AG04449 (cell line): Measurements from ENCODE around the gene PLXNB2.
"Not testable (repeated sequence)": the region's sequence is repeated elsewhere in the genome, so short reads cannot be mapped to it uniquely, and the experiment has no call there.

Experiments used
- CTCF ChIA-PET: fragments of 350-600 bp; formaldehyde crosslinking; extraction: SDS; loops from one replicate; lab custom pipeline; 2021; ENCODE audit warnings: antibody characterized with exemption; lab: Yijun Ruan, JAX
- POLR2A ChIA-PET: fragments of 400-600, 350-600 bp; formaldehyde crosslinking; extraction: SDS; loops from one replicate; lab custom pipeline; 2020; ENCODE audit warnings: antibody characterized with exemption, inconsistent platforms; lab: Yijun Ruan, JAX
- DNase-seq: peaks from one replicate; pipeline ENCODE4 v3.0.0-alpha.2; 2010; ENCODE audit warnings: low read depth, low spot score
- H3K4me3 ChIP-seq: 2 replicates; pipeline ENCODE4 v1.5.1; 2011; ENCODE audit warnings: low read depth, mild to moderate bottlenecking, control low read depth, low read length
- CTCF ChIP-seq: IDR thresholded peaks from one replicate; pipeline ENCODE4 v1.5.1; 2011; ENCODE audit warnings: mild to moderate bottlenecking, moderate library complexity, low read length, control low read depth, inconsistent platforms; ENCODE audit not compliant: insufficient read depth; ENCODE audit errors: missing control alignments

The PLXNB2 gene

GRCh38 chr22:50276143-50276542 is 31.3 kb downstream of the PLXNB2 start:
- ChIA-PET POLR2A (interaction anchor here (0.7 kb wide), 1 partner anchor 29 kb away, joined by 3 read pairs; no protein-coding TSS in a partner anchor), CTCF (interaction anchor here (0.6 to 2.7 kb wide), 26 partner anchors 8 to 153 kb away, joined by 3 to 49 read pairs (median 5); partner anchors contain the start of genes DENND6B, HDAC10 and PLXNB2)
- TF ChIP-seq CTCF = peak; percentile 74
- H3K4me3 ChIP-seq = no peak overlapping the region
- DNase-seq = no peak

GRCh38 chr22:50275181-50276055 is 32.0 kb downstream of the PLXNB2 start:
- DNase-seq = no peak
- no peak for TF ChIP-seq CTCF
- no peak overlapping the region for H3K4me3 ChIP-seq
- ChIA-PET POLR2A (no interaction called here), CTCF (interaction anchor here (0.6 to 2.7 kb wide), 23 partner anchors 8 to 66 kb away, joined by 3 to 49 read pairs (median 5); partner anchors contain the start of genes DENND6B, HDAC10 and PLXNB2)

GRCh38 chr22:50274771-50275170 is 32.7 kb downstream of the PLXNB2 start:
- ChIA-PET POLR2A (interaction anchor here (0.7 kb wide), 1 partner anchor 18 kb away, joined by 3 read pairs; no protein-coding TSS in a partner anchor), CTCF (interaction anchor here (0.8 to 3.8 kb wide), 7 partner anchors 14 to 53 kb away, joined by 3 to 19 read pairs (median 4); no protein-coding TSS in a partner anchor)
- no peak for DNase-seq
- TF ChIP-seq CTCF = no peak
- H3K4me3 ChIP-seq = no peak overlapping the region

- CTCF ChIA-PET = interaction anchor here (0.6 to 3.8 kb wide), 8 partner anchors 8 to 54 kb away, joined by 3 to 19 read pairs (median 5); no protein-coding TSS in a partner anchor
- H3K4me3 ChIP-seq = no peak overlapping the region
- no peak for DNase-seq
- POLR2A ChIA-PET = interaction anchor here (0.7 kb wide), 1 partner anchor 18 kb away, joined by 3 read pairs; no protein-coding TSS in a partner anchor
- peak; percentile 41 for TF ChIP-seq CTCF
These were observed 33.1 kb downstream of the PLXNB2 start for GRCh38 chr22:50274311-50274710.

- CTCF ChIA-PET = interaction anchor here (0.6 to 4.9 kb wide), 11 partner anchors 9 to 68 kb away, joined by 3 to 31 read pairs (median 5); partner anchors contain the start of gene HDAC10
- POLR2A ChIA-PET, DNase-seq, H3K4me3 ChIP-seq: not testable (repeated sequence)
These were observed 33.7 kb downstream of the PLXNB2 start for GRCh38 chr22:50273781-50274180.

- ChIA-PET CTCF (interaction anchor here (1.0 to 4.9 kb wide), 9 partner anchors 9 to 68 kb away, joined by 3 to 31 read pairs (median 7); partner anchors contain the start of gene HDAC10), POLR2A (interaction anchor here (0.7 to 1.4 kb wide), 2 partner anchors 29 to 54 kb away, joined by 3 read pairs; no protein-coding TSS in a partner anchor)
- not testable (repeated sequence) for DNase-seq, H3K4me3 ChIP-seq
These were observed 34.1 kb downstream of the PLXNB2 start for GRCh38 chr22:50273352-50273751.
